ENCODE data around the gene MXD3. TPM values are rescaled to one million over a fixed set of nuclear protein-coding genes. Genes with fewer than 3 reads are reported as not detected.

The MXD3 gene
- total RNA-seq, 2 experiments from 2014 or later = 5.8 to 7.5 TPM

GRCh38 chr5:177336112-177336511, 24.4 kb upstream of the MXD3 start:
- H3K4me3 Mint-ChIP-seq = no peak overlapping the region
- peak; percentile 74 for ATAC-seq (ENCODE audit: poor library complexity)
- H3K4me1 Mint-ChIP-seq (ENCODE audit: low read depth) = peaks cover 10% of the 10 kb centered on the region
- no peaks in the 10 kb centered on the region for H3K27me3 Mint-ChIP-seq
- Histone ChIP-seq H3K27ac (ENCODE audit: low read depth in 1 of 2, low read length in 2 of 2) (no peak overlapping the region), H3K4me3 (ENCODE audit: low read length) (no peak overlapping the region), H3K27me3 (ENCODE audit: control insufficient read depth in 1 of 2, insufficient read depth in 2 of 2, low read length in 2 of 2) (no peaks in the 10 kb centered on the region), H3K4me1 (ENCODE audit: insufficient read depth, low read length) (peaks cover 6% of the 10 kb centered on the region), H3K9me3 (ENCODE audit: control insufficient read depth in 1 of 2, insufficient read depth in 1 of 2, low read length in 2 of 2) (no peaks in the 10 kb centered on the region), H3K36me3 (ENCODE audit: insufficient read depth, low read length) (peaks cover 89% of the 10 kb centered on the region)
- peaks cover 77% of the 10 kb centered on the region for H3K36me3 Mint-ChIP-seq (ENCODE audit: low read depth)
- intact Hi-C loops (cut with DNase I, micrococcal nuclease) = no loop called here
- POLR2A ChIA-PET = no interaction called here
- no peak for TF ChIP-seq CTCF (IDR thresholded peaks at IDR 0.05)
- H3K27ac Mint-ChIP-seq = peak overlapping the region; percentile 12
- DNase-seq = peak in 2 of 14 experiments; percentile 47 to 54
- CTCF ChIA-PET = interaction anchor here (1.0 kb wide), 1 partner anchor 11 kb away, joined by 3 read pairs; no protein-coding TSS in a partner anchor
- H3K9me3 Mint-ChIP-seq = no peaks in the 10 kb centered on the region

- H3K27ac Mint-ChIP-seq = no peak overlapping the region
- H3K4me3 ChIP-seq (ENCODE audit: low read length) = no peak overlapping the region
- CTCF ChIA-PET = interaction anchor here (1.0 kb wide), 1 partner anchor 10 kb away, joined by 3 read pairs; no protein-coding TSS in a partner anchor
- intact Hi-C loops (cut with DNase I, micrococcal nuclease) = no loop called here
- DNase-seq (no peak), ATAC-seq (ENCODE audit: poor library complexity) (no peak)
- no peaks in the 10 kb centered on the region for H3K27me3 ChIP-seq (ENCODE audit: control insufficient read depth in 1 of 2, insufficient read depth in 2 of 2, low read length in 2 of 2)
- no peaks in the 10 kb centered on the region for H3K9me3 Mint-ChIP-seq
- H3K4me1 ChIP-seq (ENCODE audit: insufficient read depth, low read length) = peaks cover 6% of the 10 kb centered on the region
- H3K4me3 Mint-ChIP-seq = no peak overlapping the region
- no peaks in the 10 kb centered on the region for H3K27me3 Mint-ChIP-seq
- no peak for TF ChIP-seq CTCF (IDR thresholded peaks at IDR 0.05)
- H3K4me1 Mint-ChIP-seq (ENCODE audit: low read depth) = peaks cover 10% of the 10 kb centered on the region
- H3K36me3 Mint-ChIP-seq (ENCODE audit: low read depth) = peaks cover 80% of the 10 kb centered on the region
- peaks cover 90% of the 10 kb centered on the region for H3K36me3 ChIP-seq (ENCODE audit: insufficient read depth, low read length)
- POLR2A ChIA-PET = no interaction called here
- no peaks in the 10 kb centered on the region for H3K9me3 ChIP-seq (ENCODE audit: control insufficient read depth in 1 of 2, insufficient read depth in 1 of 2, low read length in 2 of 2)
- H3K27ac ChIP-seq (ENCODE audit: low read depth in 1 of 2, low read length in 2 of 2) = no peak overlapping the region
Observed at GRCh38 chr5:177335701-177336065, 24.0 kb upstream of the MXD3 start.

- ChIA-PET POLR2A (no interaction called here), CTCF (no interaction called here)
- peaks cover 8% of the 10 kb centered on the region for H3K4me1 Mint-ChIP-seq (ENCODE audit: low read depth)
- H3K9me3 Mint-ChIP-seq = no peaks in the 10 kb centered on the region
- H3K4me3 Mint-ChIP-seq = no peak overlapping the region
- Histone ChIP-seq H3K36me3 (ENCODE audit: insufficient read depth, low read length) (peaks cover 96% of the 10 kb centered on the region), H3K27me3 (ENCODE audit: control insufficient read depth in 1 of 2, insufficient read depth in 2 of 2, low read length in 2 of 2) (no peaks in the 10 kb centered on the region), H3K27ac (ENCODE audit: low read depth in 1 of 2, low read length in 2 of 2) (no peak overlapping the region), H3K9me3 (ENCODE audit: control insufficient read depth in 1 of 2, insufficient read depth in 1 of 2, low read length in 2 of 2) (no peaks in the 10 kb centered on the region), H3K4me3 (ENCODE audit: low read length) (no peak overlapping the region), H3K4me1 (ENCODE audit: insufficient read depth, low read length) (peaks cover 6% of the 10 kb centered on the region)
- ATAC-seq (ENCODE audit: poor library complexity) = no peak
- DNase-seq = no peak
- peaks cover 83% of the 10 kb centered on the region for H3K36me3 Mint-ChIP-seq (ENCODE audit: low read depth)
- TF ChIP-seq CTCF (IDR thresholded peaks at IDR 0.05) = no peak
- no peaks in the 10 kb centered on the region for H3K27me3 Mint-ChIP-seq
- no peak overlapping the region for H3K27ac Mint-ChIP-seq
- intact Hi-C loops (cut with DNase I, micrococcal nuclease) = no loop called here
Observed at GRCh38 chr5:177334781-177335700, 23.3 kb upstream of the MXD3 start.

Data from CD4-positive, alpha-beta T cell (primary cell).